Left lobe of liver (tissue), 2 donors: ENCODE results near the gene VWA5A. TPM values are rescaled to one million over a fixed set of nuclear protein-coding genes. Genes with fewer than 3 reads are reported as not detected.
"Not testable (repeated sequence)": the region's sequence is repeated elsewhere in the genome, so short reads cannot be mapped to it uniquely, and the experiment has no call there.

Experiments
- ATAC-seq: fragments of 200-7000 bp; cut with Tn5 transposase; one replicate; pipeline ENCODE4 v1.9.1; 2020; ENCODE audit warnings: mild to moderate bottlenecking, moderate library complexity
- DNase-seq: peaks from one replicate; pipeline ENCODE4 v3.0.0-alpha.2; 2020; ENCODE audit warnings: low spot score
- total RNA-seq: library from RNA; stranded (reverse); gene quantifications from one replicate; pipeline ENCODE4 v1.2.1, GENCODE V29; 2021
- donor health status: DM: no; HTN: no; CAD: no; lungs with moderate emphysema.
- donor health status: DM: no; HTN: yes; CAD: no.

VWA5A gene
- total RNA-seq, 1 donor from 2014 or later: 3.4 TPM

DNA sequence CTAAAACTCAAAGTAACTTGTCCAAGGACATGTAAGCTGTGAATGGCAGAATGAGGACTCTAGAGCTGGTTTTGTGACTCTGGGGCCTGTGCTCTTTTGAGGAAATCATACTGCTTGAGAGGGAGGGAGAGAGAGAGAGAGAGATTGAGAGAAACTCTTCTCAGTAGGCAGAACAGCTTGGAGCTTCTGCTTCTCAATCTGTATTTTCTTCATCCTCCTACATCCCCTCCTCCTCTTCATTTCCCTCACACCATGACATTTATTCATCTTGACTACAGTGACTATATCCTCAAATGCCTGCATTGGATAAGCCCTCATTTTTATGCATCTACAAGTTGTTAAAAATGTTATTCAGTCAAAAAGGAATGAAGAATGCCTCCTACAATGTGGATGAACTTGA is 44.2 kb downstream of the VWA5A start:
- ATAC-seq (no peak), DNase-seq (no peak)

GRCh38 chr11:124160986-124161385 is 45.7 kb downstream of the VWA5A start:
- DNase-seq (no peak), ATAC-seq (no peak)

DNA sequence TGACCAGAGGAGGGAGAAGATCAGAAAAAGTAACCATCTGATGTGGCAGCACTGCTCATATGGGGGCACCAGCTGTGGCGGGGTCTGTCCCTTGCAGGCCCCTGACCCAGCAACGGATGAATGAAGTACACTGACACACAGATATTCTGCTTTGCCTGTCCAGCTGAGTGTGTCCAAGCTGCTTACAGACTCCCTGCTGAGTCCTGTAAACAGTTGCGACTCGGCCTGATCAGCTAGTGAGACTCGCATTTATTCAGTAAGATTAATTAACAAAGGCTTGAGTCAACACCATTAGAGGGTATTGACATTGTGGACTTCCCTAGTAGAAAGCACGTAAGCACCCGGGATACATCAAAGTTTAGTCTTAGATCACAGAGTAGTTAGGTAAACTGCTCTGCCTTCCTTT is 52.6 kb downstream of the VWA5A start:
- DNase-seq: no peak
- ATAC-seq: no peak

GRCh38 chr11:124168796-124169195 is 53.5 kb downstream of the VWA5A start:
- DNase-seq (no peak), ATAC-seq (no peak)

DNA sequence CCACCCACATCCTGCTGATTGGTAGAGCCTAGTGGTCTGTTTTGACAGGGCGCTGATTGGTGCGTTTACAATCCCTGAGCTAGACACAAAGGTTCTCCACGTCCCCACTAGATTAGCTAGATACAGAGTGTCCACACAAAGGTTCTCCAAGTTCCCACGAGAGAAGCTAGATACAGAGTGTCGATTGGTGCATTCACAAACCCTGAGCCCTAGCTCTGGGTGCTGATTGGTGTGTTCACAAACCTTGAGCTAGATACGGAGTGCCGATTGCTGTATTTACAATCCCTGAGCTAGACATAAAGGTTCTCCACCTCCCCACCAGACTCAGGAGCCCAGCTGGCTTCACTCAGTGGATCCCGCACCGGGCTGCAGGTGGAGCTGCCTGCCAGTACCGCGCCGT is 55.1 kb downstream of the VWA5A start:
- ATAC-seq, DNase-seq: not testable (repeated sequence)

DNA sequence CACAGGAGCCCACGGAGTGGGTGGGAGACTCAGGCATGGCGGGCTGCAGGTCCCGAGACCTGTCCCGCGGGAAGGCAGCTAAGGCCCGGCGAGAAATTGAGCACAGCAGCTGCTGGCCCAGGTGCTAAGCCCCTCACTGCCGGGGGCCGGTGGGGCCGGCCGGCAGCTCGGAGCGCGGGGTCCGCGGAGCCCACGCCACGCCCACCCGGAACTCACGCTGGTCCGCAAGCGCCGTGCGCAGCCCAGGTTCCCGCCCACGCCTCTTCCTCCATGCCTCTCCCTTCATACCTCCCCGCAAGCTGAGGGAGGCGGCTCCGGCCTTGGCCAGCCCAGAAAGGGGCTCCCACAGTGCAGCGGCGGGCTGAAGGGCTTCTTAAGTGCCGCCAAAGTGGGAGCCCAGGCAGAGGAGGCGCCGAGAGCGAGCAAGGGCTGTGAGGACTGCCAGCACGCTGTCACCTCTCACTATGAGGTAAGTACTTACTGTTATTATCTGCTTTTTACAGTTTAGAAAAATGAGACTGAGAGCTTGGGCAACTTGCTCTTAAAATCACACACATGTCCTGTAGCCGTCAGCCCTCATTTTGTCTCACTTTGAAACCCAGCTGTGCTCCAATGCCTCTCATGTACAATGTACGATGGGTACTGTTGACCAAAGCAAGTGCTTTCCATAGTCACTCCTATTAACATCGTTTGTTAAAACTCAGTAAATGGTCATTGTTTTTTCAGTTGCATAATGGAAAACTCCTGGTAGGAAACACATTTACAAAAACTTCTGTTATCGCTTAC is 55.7 kb downstream of the VWA5A start:
- no peak for DNase-seq

DNA sequence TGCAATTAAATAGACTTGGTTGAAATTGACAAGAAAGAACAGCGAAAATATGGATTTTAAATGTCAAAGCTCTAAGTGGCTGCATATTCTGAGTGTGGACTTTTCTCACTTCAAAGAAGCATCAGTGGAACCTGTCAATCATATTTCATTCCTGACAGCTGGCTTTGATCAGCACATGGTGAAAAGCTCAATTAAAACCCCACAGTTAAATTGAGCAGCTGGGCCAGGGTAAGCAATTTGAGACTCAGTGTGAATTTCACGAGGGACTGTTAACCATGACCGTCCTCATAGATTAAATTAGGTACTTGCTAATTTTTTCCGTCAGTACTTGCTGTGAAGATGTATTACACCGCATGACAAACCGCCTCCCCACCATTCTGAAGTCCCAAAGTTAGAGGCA is 56.9 kb downstream of the VWA5A start:
- no peak for ATAC-seq
- no peak for DNase-seq

More for the DNA sequence above, 55.7 kb downstream of the VWA5A start:
- no peak for ATAC-seq

DNA sequence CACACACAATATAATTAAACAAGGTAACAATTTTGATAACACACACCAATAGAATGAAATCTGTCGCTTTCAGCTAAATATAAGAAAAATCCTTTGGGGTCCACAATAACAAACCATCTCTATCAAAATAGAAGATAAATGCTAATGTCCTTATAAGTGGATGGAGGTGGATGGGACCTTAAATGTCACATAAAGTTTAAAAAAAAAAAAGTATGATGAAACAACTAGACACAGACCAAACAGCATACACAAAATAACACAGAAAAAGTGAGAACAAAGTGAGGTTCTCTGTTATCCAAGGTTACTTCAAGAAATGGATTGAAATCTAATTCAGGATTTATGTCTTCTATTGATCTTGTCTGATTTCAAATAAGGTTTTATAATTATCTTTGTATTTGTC is 57.3 kb downstream of the VWA5A start:
- no peak for ATAC-seq

DNA sequence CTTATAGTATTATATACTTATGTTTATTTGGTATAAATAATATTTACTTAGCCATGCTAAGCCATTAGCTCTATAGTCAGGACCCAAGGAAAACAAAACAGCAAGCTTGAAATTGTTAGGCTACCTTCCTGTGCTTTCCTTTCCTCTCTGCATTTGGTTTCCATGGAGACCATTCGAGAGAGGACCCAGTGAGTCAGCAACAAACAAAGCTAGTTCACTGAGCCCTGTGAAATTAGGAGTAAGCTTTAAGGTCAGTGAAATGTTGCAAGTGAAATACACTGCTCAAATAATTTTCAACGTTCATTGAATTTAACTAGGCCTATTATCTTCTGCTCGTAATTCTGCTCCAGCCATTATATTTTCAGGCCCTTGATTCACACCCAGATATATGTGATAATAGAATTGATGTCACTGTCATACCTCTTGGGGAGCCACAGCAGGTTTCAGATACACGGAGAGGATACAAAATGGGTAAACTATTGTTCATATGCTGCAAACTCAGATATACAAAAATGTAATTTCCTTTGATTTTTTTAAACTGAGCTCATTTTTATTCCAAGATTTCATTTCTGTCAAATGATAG is 58.8 kb downstream of the VWA5A start:
- no peak for DNase-seq
- no peak for ATAC-seq

More for the DNA sequence above, 57.3 kb downstream of the VWA5A start:
- no peak for DNase-seq

GRCh38 chr11:124176925-124177715 is 61.9 kb downstream of the VWA5A start:
- ATAC-seq (no peak), DNase-seq (no peak)

DNA sequence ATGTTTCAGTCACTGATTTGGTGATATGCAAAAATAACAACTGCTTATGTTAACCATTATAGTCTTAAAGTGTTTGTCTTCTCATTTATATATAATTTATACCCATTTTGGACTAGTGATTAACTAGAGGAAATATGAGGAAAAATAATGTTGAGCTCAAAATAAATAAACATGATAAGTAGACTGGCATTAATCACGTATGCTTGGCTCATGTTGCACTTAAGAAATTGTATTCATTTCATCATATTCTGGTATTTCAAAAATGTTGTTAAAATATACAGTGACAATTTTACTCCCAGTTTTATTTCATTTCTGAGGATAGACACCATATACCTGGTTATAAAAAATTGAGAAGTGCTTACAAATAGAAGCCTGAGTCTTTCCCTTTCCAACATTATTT is 64.1 kb downstream of the VWA5A start:
- no peak for ATAC-seq
- no peak for DNase-seq

DNA sequence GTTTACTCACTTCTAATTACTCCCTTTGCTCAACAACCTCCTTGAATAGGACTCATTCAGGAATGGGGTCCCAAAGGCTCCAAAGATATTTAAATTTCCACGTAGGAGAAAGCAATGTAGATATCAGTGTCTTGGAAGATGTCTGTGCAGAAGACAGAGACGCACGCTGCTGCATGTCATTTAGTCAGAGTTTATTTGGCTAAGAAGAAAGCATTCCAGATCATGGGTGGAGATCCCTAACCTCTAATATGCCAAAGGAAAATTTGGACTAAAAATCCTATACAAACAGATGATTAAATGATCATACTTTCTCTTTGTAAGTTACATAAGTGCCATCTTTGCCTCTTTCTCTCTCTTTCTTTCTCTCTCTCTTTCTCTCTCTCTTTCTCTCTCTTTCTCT is 67.8 kb downstream of the VWA5A start, which contains the start of gene OR10D3:
Gene OR10D3, plus strand, starts transcription at position 278 of the 400 bp plus-strand sequence. CDS start 1,925 bp downstream, outside the sequence.
- ATAC-seq: no peak
- DNase-seq: no peak

GRCh38 chr11:124190298-124191139 is 75.3 kb downstream of the VWA5A start:
- DNase-seq (no peak), ATAC-seq (no peak)

DNA sequence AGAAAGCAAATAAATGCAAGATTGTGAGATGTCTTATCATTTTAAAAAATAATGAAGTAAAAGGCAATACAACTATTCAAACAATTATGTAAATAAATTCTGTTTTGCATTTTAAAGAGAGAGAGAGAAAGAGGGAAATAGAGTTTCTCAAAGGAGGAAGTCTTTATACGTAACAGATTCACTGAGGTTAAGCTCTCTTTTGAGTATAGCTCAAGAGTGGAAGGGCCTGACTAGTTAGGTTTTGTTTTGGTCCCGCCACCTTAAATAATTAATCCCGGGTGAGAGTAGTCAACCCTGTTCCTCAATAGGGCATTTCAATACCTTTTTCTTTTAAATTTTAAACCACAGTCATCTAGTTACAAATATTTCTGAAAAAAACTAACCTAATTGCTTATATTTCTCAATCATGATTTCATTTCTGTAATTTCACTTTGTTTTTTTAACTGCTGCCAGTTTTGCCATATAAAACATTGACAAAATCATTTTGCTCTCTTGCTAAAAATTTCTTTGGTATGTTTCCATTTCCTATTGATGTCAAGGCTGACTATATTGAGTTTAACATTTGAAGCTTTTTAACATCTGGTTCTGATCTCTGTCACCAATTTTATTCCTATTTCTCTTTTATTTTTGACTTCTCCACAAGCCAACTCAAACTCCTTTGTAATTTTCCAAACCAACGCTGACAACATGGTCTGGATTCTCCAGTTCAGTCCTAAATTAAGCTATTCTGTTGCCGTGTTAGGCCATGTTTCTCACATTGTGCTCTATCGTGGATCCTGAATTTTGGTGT is 78.2 kb downstream of the VWA5A start:
- DNase-seq (no peak), ATAC-seq (no peak)

DNA sequence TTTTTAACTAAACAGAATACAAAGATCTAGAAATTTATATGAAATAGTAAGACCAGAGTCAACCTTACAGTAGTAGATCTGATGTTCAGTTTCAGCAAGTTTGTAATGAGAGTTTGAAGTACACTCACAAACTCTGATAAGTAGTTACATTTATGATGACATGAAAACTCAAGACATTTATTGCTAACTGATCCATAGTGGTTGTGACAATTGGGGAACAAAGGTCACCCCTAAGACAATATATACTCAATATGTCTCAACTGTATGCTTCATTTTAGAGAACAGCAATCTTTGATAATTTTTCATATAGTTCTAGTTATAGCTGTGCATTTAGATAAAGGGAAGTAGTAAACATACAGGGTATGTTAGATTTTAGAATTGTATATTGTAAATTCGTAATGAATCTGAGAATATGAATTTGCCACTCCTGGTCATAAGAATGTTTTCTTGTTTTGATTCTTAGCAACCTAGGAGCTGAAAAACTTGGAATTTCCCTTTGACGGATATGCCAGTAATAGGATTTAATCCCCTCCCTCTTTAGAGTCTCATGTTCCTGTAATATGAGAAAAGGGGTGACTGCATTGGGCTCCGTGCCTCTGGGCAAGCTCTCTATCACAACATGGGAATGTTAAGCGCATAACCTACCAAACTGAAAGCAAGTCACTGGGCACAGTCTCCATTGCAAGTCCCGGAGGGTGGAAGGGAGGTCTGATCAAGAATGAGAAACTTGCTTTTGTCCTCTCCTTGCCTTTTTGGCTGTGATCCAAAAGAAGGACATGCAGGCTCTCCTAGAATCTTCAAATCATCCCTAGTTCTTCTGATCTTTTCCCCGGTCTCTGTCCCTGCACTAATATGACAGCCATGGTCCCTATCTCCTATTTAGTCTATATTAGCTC is 79.3 kb downstream of the VWA5A start:
- DNase-seq (no peak), ATAC-seq (no peak)

DNA sequence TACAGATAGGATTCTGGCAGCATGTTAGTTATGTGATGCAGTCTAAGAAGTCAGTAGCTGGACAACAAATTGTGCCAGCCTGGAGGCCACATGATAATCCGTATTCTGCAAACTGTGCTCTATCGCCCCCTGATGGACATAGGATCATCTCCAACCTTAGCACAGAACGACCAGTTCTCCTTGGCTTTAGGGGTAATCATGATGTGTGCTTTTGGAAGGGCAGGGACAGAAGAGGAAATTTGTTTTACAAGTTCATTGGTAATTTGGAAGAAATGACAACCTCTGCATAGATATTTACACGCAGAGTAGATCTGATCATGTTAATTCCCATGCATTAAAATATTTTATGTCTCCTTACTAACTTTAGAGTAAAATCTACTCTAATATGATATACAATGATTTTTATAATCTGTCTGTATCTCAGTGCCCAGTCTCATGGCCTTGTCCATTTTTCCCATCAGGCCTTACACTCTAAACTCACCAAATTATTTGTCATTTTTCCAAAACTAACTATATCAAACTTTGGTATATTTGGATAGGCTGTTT is 80.0 kb downstream of the VWA5A start:
- ATAC-seq: peak; percentile 81
- DNase-seq: no peak
